ENCODE measurements around the gene LDLRAD4.

Gene LDLRAD4

GRCh38 chr18:13619505-13620205 is 401.1 kb downstream of the LDLRAD4 start:
- no peak for TF ChIP-seq EZH2phosphoT487 (conservative IDR thresholded peaks at IDR 0.05; ENCODE audit: low read length)
- TF ChIP-seq, protein P1, sequence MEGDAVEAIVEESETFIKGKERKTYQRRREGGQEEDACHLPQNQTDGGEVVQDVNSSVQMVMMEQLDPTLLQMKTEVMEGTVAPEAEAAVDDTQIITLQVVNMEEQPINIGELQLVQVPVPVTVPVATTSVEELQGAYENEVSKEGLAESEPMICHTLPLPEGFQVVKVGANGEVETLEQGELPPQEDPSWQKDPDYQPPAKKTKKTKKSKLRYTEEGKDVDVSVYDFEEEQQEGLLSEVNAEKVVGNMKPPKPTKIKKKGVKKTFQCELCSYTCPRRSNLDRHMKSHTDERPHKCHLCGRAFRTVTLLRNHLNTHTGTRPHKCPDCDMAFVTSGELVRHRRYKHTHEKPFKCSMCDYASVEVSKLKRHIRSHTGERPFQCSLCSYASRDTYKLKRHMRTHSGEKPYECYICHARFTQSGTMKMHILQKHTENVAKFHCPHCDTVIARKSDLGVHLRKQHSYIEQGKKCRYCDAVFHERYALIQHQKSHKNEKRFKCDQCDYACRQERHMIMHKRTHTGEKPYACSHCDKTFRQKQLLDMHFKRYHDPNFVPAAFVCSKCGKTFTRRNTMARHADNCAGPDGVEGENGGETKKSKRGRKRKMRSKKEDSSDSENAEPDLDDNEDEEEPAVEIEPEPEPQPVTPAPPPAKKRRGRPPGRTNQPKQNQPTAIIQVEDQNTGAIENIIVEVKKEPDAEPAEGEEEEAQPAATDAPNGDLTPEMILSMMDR (IDR thresholded peaks at IDR 0.05; ENCODE audit: insufficient read depth, low read length, poor library complexity, severe bottlenecking), result no peak
- no peak overlapping the region for H3K4me2 ChIP-seq (ENCODE audit: low read depth, low read length, poor library complexity, severe bottlenecking)
- H3K4me3 ChIP-seq (ENCODE audit: insufficient read depth, low read length, poor library complexity, severe bottlenecking), result no peak overlapping the region
- H3K27ac ChIP-seq (ENCODE audit: low read depth, low read length), result no peak overlapping the region
- H3K79me2 ChIP-seq (ENCODE audit: insufficient read depth, low read length), result peaks cover 3% of the 10 kb centered on the region; the same call in 1 of the 2 replicates
- H3F3A ChIP-seq (ENCODE audit: insufficient read depth), result no peaks in the 10 kb centered on the region
- H3K9me3 ChIP-seq (ENCODE audit: insufficient read depth, low read length), result no peaks in the 10 kb centered on the region
- H4K20me1 ChIP-seq (ENCODE audit: low read depth, low read length), result no peaks in the 10 kb centered on the region
- no peaks in the 10 kb centered on the region for H3K36me3 ChIP-seq (ENCODE audit: low read length)
- H3K9ac ChIP-seq (ENCODE audit: low read length), result no peak overlapping the region
- no peak overlapping the region for H2AFZ ChIP-seq (ENCODE audit: low read depth, low read length, severe bottlenecking)
- no peaks in the 10 kb centered on the region for H3K9me2 ChIP-seq (replicated peaks; ENCODE audit: insufficient read depth, low read length)
- no peaks in the 10 kb centered on the region for H3K27me3 ChIP-seq (ENCODE audit: low read length)

DNA sequence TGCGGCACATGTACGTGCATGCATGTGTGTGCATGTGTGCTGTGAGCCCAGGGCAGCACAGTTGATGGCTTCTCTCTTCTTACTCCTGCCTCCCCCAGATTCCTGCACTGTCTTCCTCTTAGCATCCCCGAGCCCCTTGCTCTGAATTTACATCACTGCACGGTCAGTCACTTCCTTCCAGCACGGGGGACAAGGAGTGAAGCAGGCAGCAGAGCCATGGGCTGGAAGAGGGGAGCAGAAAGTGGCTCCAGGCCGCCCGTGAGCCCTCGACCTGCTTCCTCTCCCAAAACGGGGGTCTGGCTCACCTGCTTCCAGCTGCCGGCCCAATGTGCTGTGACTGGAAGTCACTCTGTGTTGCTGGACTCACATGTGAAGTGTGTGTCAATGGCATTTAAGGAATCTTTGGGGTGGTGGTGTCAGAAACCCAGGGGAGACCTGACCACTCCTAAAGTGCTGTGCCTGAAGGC is 401.7 kb downstream of the LDLRAD4 start:
- no peak overlapping the region for H3K4me3 ChIP-seq (ENCODE audit: insufficient read depth, low read length, poor library complexity, severe bottlenecking)
- no peak overlapping the region for H3K4me2 ChIP-seq (ENCODE audit: low read depth, low read length, poor library complexity, severe bottlenecking)
- H3K36me3 ChIP-seq (ENCODE audit: low read length), result no peaks in the 10 kb centered on the region
- H3K9me2 ChIP-seq (replicated peaks; ENCODE audit: insufficient read depth, low read length), result no peaks in the 10 kb centered on the region
- no peaks in the 10 kb centered on the region for H3K27me3 ChIP-seq (ENCODE audit: low read length)
- H3K79me2 ChIP-seq (ENCODE audit: insufficient read depth, low read length), result no peaks in the 10 kb centered on the region; the same call in 1 of the 2 replicates
- no peaks in the 10 kb centered on the region for H3K9me3 ChIP-seq (ENCODE audit: insufficient read depth, low read length)
- no peak overlapping the region for H3K27ac ChIP-seq (ENCODE audit: low read depth, low read length)
- no peaks in the 10 kb centered on the region for H3F3A ChIP-seq (ENCODE audit: insufficient read depth)
- no peaks in the 10 kb centered on the region for H4K20me1 ChIP-seq (ENCODE audit: low read depth, low read length)
- no peak overlapping the region for H3K9ac ChIP-seq (ENCODE audit: low read length)
- TF ChIP-seq EZH2phosphoT487 (conservative IDR thresholded peaks at IDR 0.05; ENCODE audit: low read length), result no peak
- TF ChIP-seq, protein P1 (IDR thresholded peaks at IDR 0.05; ENCODE audit: insufficient read depth, low read length, poor library complexity, severe bottlenecking), result no peak
- H2AFZ ChIP-seq (ENCODE audit: low read depth, low read length, severe bottlenecking), result no peak overlapping the region

GRCh38 chr18:13620818-13621445 is 402.4 kb downstream of the LDLRAD4 start:
- Histone ChIP-seq H3K4me2 (ENCODE audit: low read depth, low read length, poor library complexity, severe bottlenecking) (no peak overlapping the region), H3K9me3 (ENCODE audit: insufficient read depth, low read length) (no peaks in the 10 kb centered on the region), H3F3A (ENCODE audit: insufficient read depth) (no peaks in the 10 kb centered on the region), H2AFZ (ENCODE audit: low read depth, low read length, severe bottlenecking) (no peak overlapping the region), H3K9me2 (replicated peaks; ENCODE audit: insufficient read depth, low read length) (no peaks in the 10 kb centered on the region), H3K9ac (ENCODE audit: low read length) (no peak overlapping the region), H3K36me3 (ENCODE audit: low read length) (no peaks in the 10 kb centered on the region), H4K20me1 (ENCODE audit: low read depth, low read length) (no peaks in the 10 kb centered on the region), H3K27me3 (ENCODE audit: low read length) (no peaks in the 10 kb centered on the region), H3K4me3 (ENCODE audit: insufficient read depth, low read length, poor library complexity, severe bottlenecking) (no peak overlapping the region), H3K79me2 (ENCODE audit: insufficient read depth, low read length) (no peaks in the 10 kb centered on the region), H3K27ac (ENCODE audit: low read depth, low read length) (no peak overlapping the region)
- TF ChIP-seq EZH2phosphoT487 (conservative IDR thresholded peaks at IDR 0.05; ENCODE audit: low read length), result no peak
- TF ChIP-seq, protein P1 (IDR thresholded peaks at IDR 0.05; ENCODE audit: insufficient read depth, low read length, poor library complexity, severe bottlenecking), result no peak

All from SU-DHL-6 (cell line).